ENCODE measurements around the gene NTMT1. TPM values are rescaled to one million over a fixed set of nuclear protein-coding genes. Genes with fewer than 3 reads are reported as not detected.
"Not testable (repeated sequence)": the region's sequence is repeated elsewhere in the genome, so short reads cannot be mapped to it uniquely, and the experiment has no call there.

NTMT1 gene
- total RNA-seq, 1 donor = 27.6 TPM

DNA sequence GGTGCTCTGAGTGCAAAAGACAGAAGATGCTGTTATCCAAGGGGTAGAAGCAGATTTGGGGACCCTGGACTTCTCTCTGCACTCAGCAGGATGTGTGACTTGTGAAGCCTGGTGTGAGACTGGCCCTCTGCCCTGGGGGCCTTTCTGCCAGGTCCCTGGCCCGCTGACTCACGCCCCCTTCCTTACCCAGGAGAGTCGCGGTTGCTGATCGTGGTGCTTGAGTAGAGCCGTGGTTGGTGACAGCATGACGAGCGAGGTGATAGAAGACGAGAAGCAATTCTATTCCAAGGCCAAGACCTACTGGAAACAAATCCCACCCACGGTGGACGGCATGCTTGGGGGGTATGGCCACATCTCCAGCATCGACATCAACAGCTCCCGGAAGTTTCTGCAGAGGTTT, 6.5 kb downstream of the NTMT1 start:
- no peak overlapping the region for H3K4me3 ChIP-seq (ENCODE audit: low read depth, low read length)
- DNase-seq (ENCODE audit: low read depth) = no peak
- TF ChIP-seq, protein P1, sequence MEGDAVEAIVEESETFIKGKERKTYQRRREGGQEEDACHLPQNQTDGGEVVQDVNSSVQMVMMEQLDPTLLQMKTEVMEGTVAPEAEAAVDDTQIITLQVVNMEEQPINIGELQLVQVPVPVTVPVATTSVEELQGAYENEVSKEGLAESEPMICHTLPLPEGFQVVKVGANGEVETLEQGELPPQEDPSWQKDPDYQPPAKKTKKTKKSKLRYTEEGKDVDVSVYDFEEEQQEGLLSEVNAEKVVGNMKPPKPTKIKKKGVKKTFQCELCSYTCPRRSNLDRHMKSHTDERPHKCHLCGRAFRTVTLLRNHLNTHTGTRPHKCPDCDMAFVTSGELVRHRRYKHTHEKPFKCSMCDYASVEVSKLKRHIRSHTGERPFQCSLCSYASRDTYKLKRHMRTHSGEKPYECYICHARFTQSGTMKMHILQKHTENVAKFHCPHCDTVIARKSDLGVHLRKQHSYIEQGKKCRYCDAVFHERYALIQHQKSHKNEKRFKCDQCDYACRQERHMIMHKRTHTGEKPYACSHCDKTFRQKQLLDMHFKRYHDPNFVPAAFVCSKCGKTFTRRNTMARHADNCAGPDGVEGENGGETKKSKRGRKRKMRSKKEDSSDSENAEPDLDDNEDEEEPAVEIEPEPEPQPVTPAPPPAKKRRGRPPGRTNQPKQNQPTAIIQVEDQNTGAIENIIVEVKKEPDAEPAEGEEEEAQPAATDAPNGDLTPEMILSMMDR (IDR thresholded peaks at IDR 0.05; ENCODE audit: insufficient read depth, low read length) = no peak

DNA sequence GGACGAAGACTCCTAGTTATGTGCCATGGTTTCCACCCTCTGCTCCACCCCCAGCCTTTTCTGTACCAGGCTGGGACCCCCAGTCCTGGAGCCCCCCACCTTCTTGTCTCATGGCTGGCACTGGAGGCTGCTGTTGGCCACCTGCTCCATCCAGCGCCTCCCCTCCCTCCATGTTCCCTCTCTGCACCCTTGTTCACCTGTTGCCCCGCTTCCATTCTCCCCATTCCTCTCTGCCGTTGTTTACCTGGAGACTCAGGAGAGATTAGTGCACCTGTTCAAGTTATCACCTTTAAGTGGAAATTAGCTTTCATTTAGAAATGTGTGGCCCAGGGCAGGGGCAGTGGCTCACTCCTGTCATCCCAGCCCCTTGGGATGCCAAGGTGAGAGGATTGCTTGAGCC, 7.2 kb downstream of the NTMT1 start:
- DNase-seq (ENCODE audit: low read depth) = no peak
- no peak overlapping the region for H3K4me3 ChIP-seq (ENCODE audit: low read depth, low read length)
- TF ChIP-seq, protein P1 (IDR thresholded peaks at IDR 0.05; ENCODE audit: insufficient read depth, low read length) = no peak

DNA sequence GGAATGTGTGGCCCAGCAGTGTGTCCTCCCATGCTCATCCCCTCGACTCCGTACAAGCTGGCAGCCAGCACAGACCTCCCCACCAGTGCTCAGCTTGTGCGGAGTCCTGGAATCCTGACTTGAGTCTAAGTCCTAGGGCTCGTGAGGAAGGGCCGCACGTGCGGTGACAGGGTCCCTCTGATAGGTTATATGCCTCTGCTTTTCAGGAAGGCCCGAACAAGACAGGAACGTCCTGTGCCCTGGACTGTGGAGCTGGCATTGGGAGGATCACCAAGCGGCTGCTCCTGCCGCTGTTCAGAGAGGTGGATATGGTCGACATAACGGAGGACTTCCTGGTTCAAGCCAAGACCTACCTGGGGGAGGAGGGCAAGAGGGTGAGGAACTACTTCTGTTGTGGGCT, 7.9 kb downstream of the NTMT1 start:
- DNase-seq (ENCODE audit: low read depth) = no peak
- TF ChIP-seq, protein P1 (IDR thresholded peaks at IDR 0.05; ENCODE audit: insufficient read depth, low read length) = no peak
- H3K4me3 ChIP-seq (ENCODE audit: low read depth, low read length) = no peak overlapping the region

DNA sequence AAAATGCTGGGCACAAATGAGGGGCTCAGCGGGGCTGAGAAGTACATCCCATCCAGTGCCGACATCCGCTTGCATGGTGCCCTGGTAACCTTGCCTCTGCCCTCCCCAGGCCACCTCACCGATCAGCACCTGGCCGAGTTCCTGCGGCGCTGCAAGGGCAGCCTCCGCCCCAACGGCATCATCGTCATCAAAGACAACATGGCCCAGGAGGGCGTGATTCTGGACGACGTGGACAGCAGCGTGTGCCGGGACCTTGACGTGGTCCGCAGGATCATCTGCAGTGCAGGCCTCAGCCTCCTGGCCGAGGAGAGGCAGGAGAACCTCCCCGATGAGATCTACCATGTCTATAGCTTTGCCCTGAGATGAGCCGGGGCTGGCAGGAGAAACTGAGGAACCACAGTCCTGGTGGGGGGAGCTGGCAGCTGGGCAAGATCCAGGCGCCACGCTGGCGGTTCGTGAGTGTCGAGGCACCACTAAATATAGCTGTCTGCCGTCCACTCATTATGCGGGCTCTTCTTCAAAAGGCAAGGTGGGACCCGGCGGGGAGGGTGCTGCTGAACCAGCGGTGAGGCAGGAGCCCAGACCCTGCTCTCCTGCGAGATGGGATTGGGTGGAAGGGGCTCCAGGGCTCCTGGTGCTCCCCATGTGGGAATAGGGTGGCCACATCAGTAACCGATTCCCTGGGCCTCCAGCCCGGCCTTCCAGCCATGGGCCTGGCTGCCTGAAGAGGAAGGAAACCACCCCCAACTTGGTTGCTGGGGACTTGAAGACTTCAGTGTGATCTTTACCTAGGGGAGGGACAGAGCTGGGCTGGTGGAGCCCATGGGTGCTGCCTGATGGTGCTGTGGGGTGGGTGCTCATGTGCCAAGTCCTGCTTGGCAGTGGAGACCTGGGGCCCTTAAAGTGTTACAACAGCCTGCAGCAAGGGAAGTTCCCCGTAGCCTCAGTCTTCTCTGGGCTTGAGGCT, 9.4 kb downstream of the NTMT1 start:
- DNase-seq (ENCODE audit: low read depth) = no peak
- TF ChIP-seq, protein P1 (IDR thresholded peaks at IDR 0.05; ENCODE audit: insufficient read depth, low read length) = no peak
- H3K4me3 ChIP-seq (ENCODE audit: low read depth, low read length) = no peak overlapping the region

DNA sequence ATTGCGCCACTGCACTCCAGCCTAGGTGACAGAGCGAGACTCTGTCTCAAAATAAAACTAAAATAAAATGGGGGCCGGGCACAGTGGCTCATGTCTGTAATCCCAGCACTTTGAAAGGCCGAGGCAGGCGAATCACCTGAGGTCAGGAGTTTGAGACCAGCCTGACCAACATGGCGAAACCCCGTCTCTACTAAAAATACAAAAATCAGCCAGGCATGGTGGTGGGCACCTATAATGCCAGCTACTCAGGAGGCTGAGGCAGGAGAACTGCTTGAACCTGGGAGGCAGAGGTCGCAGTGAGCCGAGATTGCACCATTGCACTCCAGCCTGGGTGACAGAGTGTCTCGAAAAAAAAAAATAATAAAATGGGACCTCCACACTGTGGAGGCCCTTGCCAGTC, 10.4 kb downstream of the NTMT1 start:
- not testable (repeated sequence) for DNase-seq (ENCODE audit: low read depth); H3K4me3 ChIP-seq (ENCODE audit: low read depth, low read length)

DNA sequence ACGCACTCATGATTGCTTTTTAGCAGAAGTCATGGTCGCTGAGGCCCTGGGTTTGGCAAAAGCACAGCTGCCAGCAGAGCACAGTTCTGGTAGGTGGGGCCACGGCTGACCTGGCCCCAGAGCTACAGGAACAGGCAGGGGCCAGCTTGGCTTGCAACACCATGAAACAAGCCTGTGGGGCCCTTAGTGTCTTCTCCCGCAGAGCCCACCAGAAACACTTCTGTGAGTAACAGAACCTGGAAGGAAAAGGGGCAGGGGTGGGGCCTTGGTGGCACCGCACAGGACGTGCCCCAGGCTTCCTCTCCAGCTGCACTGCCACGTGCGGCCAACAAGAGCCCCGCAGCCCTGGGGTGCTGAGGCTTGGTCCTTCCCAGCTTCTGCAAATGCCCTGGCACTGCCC, 11.1 kb downstream of the NTMT1 start:
- TF ChIP-seq, protein P1 (IDR thresholded peaks at IDR 0.05; ENCODE audit: insufficient read depth, low read length) = no peak
- no peak overlapping the region for H3K4me3 ChIP-seq (ENCODE audit: low read depth, low read length)
- no peak for DNase-seq (ENCODE audit: low read depth)

DNA sequence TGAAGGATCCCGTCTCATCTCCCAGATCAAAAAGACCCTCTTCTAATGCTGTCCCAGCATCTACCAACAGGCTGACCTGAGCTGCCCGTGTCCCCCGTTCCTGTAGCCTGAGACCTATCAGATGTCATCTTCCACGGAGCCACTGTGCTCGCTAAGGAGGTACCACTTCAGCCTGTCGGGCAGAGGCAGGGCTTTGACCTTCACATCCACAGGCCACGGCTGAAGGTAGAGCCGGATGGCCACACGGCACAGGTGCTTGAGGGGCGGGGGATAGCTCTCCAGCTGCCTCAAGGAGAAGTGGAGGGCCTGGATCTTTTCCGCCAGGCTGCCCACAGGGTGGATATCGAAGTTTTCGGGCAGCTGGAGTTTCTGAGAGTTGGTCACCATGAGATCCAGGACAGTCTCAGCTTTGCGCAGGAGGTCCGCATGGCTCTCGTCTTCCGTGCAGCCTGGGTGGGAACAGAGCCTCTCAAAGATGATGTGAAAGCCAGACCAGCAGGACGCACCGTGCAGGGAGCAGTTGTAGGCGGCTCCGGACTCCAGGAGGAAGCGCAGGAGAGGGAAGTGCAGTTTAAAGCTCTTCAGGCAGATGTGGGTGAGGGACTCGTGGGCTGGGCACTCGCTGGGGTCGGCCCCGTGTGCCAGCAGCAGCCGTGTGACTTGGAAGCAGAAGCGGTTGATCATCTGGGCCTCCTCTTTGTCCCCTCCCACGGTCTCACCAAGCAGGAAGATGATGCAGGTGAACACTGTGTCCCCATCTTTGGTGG, 11.9 kb downstream of the NTMT1 start:
- TF ChIP-seq, protein P1 (IDR thresholded peaks at IDR 0.05; ENCODE audit: insufficient read depth, low read length) = no peak
- no peak for DNase-seq (ENCODE audit: low read depth)
- no peak overlapping the region for H3K4me3 ChIP-seq (ENCODE audit: low read depth, low read length)

All from fibroblast of the aortic adventitia (primary cell).